Medulla oblongata (tissue), 1 donor: Measurements from ENCODE around the gene FANCF.
A peak's percentile ranks its signal among the peaks of the same experiment; 100 is the strongest.
"Not testable (repeated sequence)": the region's sequence is repeated elsewhere in the genome, so short reads cannot be mapped to it uniquely, and the experiment has no call there.

Experiments used
- DNase-seq: peaks from one replicate; pipeline ENCODE4 v3.0.0-alpha.2; 2015; ENCODE audit errors: extremely low spot score

Gene FANCF

GRCh38 chr11:22625448-22626287 is at the start of gene FANCF:
FANCF (minus strand) TSS chr11:22625823; CDS start chr11:22625810, 13 bp downstream.
- peak; percentile 100 for DNase-seq

- no peak for DNase-seq
Observed at GRCh38 chr11:22674470-22675439, 49.1 kb upstream of the FANCF start.

- no peak for DNase-seq
Observed at GRCh38 chr11:22671751-22672150, 46.1 kb upstream of the FANCF start.

- DNase-seq = peak; percentile 62
Observed at GRCh38 chr11:22670830-22671229, 45.2 kb upstream of the FANCF start.

- DNase-seq = no peak
Observed at GRCh38 chr11:22669368-22669767, 43.7 kb upstream of the FANCF start.

GRCh38 chr11:22668005-22668796 is 42.6 kb upstream of the FANCF start:
- DNase-seq = no peak

- no peak for DNase-seq
Observed at GRCh38 chr11:22666688-22667439, 41.2 kb upstream of the FANCF start.

- DNase-seq = no peak
Observed at GRCh38 chr11:22666325-22666687, 40.7 kb upstream of the FANCF start, which contains the start of gene GAS2. GAS2 (plus strand) TSS chr11:22666611; CDS start chr11:22674870, 8,259 bp downstream.

- no peak for DNase-seq
Observed at GRCh38 chr11:22659783-22660182, 34.2 kb upstream of the FANCF start.

GRCh38 chr11:22657101-22657694 is 31.6 kb upstream of the FANCF start:
- DNase-seq = no peak

- DNase-seq = no peak
Observed at GRCh38 chr11:22656130-22656529, 30.5 kb upstream of the FANCF start.

- DNase-seq = not testable (repeated sequence)
Observed at GRCh38 chr11:22652346-22652745, 26.7 kb upstream of the FANCF start.

GRCh38 chr11:22641559-22641958 is 15.9 kb upstream of the FANCF start:
- no peak for DNase-seq

- DNase-seq = no peak
Observed at GRCh38 chr11:22640862-22641261, 15.2 kb upstream of the FANCF start.

GRCh38 chr11:22635689-22636088 is 10.1 kb upstream of the FANCF start:
- no peak for DNase-seq

GRCh38 chr11:22634897-22635629 is 9.4 kb upstream of the FANCF start:
- DNase-seq = no peak

GRCh38 chr11:22633354-22633902 is 7.8 kb upstream of the FANCF start:
- DNase-seq = no peak

- DNase-seq = no peak
Observed at GRCh38 chr11:22627421-22627820, 1.8 kb upstream of the FANCF start.

GRCh38 chr11:22626573-22627239 is 1.1 kb upstream of the FANCF start:
- no peak for DNase-seq
